Activated CD4-positive, alpha-beta memory T cell treated with anti-CD3 and anti-CD28 coated beads, Interleukin-2, amount 10 ng/mL, durations not matched to agents 7 days and 5 days (primary cell): ENCODE measurements around the gene NKAIN2. TPM values are rescaled to one million over a fixed set of nuclear protein-coding genes. Genes with fewer than 3 reads are reported as not detected.
"Not testable (repeated sequence)": the region's sequence is repeated elsewhere in the genome, so short reads cannot be mapped to it uniquely, and the experiment has no call there.

Experiments
- CTCF ChIA-PET: fragments of 350-600 bp; sonication (Branson Sonifier 250); formaldehyde crosslinking; loops from one replicate; lab custom pipeline; 2021; ENCODE audit warnings: antibody characterized with exemption, inconsistent platforms; lab: Charles Lee
- POLR2A ChIA-PET: fragments of 350-600 bp; sonication (Branson Sonifier 250); formaldehyde crosslinking; loops from one replicate; lab custom pipeline; 2021; ENCODE audit warnings: antibody characterized with exemption; lab: Charles Lee
- DNase-seq: peaks from one replicate; pipeline ENCODE4 v3.0.0-alpha.2; 2020
- H3K27ac Mint-ChIP-seq: one replicate; pipeline ENCODE4 v1.8.0; 2021; ENCODE audit warnings: mild to moderate bottlenecking, mixed read lengths
- H3K27me3 Mint-ChIP-seq: one replicate; pipeline ENCODE4 v1.8.0; 2021; ENCODE audit warnings: mixed read lengths
- H3K36me3 Mint-ChIP-seq: one replicate; pipeline ENCODE4 v1.8.0; 2021; ENCODE audit warnings: low read depth, mixed read lengths
- H3K4me1 Mint-ChIP-seq: one replicate; pipeline ENCODE4 v1.8.0; 2021; ENCODE audit warnings: mixed read lengths
- H3K4me3 Mint-ChIP-seq: one replicate; pipeline ENCODE4 v1.8.0; 2021; ENCODE audit warnings: mild to moderate bottlenecking, mixed read lengths
- H3K9me3 Mint-ChIP-seq: one replicate; pipeline ENCODE4 v1.8.0; 2021; ENCODE audit warnings: mixed read lengths
- total RNA-seq, 2 experiments: library from RNA; stranded (reverse); gene quantifications; one replicate each; pipeline ENCODE4 v1.2.3, GENCODE V29; 2021

Gene NKAIN2
- total RNA-seq, 2 experiments from 2014 or later = not detected

GRCh38 chr6:124203812-124204167 is 400.1 kb downstream of the NKAIN2 start:
- Mint-ChIP-seq H3K36me3 (no peaks in the 10 kb centered on the region), H3K4me1 (no peaks in the 10 kb centered on the region), H3K27me3 (no peaks in the 10 kb centered on the region), H3K9me3 (peaks cover under 1% of the 10 kb centered on the region), H3K4me3 (no peak overlapping the region), H3K27ac (no peak overlapping the region)
- no peak for DNase-seq
- ChIA-PET CTCF (no interaction called here), POLR2A (no interaction called here)

- H3K4me1 Mint-ChIP-seq = no peaks in the 10 kb centered on the region
- no peaks in the 10 kb centered on the region for H3K36me3 Mint-ChIP-seq
- H3K9me3 Mint-ChIP-seq = no peaks in the 10 kb centered on the region
- no peaks in the 10 kb centered on the region for H3K27me3 Mint-ChIP-seq
- no peak for DNase-seq
- ChIA-PET CTCF (no interaction called here), POLR2A (no interaction called here)
- no peak overlapping the region for H3K4me3 Mint-ChIP-seq
- H3K27ac Mint-ChIP-seq = no peak overlapping the region
These were observed 402.3 kb downstream of the NKAIN2 start for GRCh38 chr6:124205921-124206320.

- no peak for DNase-seq
- Mint-ChIP-seq H3K36me3 (no peaks in the 10 kb centered on the region), H3K9me3 (peaks cover 6% of the 10 kb centered on the region), H3K27ac (no peak overlapping the region), H3K4me1 (no peaks in the 10 kb centered on the region), H3K27me3 (no peaks in the 10 kb centered on the region), H3K4me3 (no peak overlapping the region)
- ChIA-PET POLR2A (no interaction called here), CTCF (no interaction called here)
These were observed 420.1 kb downstream of the NKAIN2 start for GRCh38 chr6:124223611-124224345.

DNA sequence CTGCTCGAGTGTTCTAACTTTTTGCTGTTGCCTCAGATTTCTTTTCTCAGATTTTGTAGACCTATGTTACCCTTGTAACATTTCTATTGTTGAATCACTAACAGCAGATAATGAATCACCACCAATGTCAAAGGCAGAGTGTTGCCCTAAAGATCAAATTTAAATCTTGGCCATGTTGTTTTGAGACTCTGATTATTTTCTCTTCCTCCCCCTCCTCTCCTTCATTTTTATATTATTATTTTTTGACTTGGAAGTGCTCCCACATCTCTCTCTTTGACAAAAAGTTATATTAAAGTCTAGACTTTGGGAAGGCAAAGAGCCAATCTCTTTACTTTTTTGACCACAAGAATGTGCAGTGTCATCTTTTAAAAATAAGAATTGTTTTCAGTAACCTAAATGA is 422.7 kb downstream of the NKAIN2 start:
- H3K36me3 Mint-ChIP-seq = no peaks in the 10 kb centered on the region

GRCh38 chr6:124233221-124233620 is 429.6 kb downstream of the NKAIN2 start:
- CTCF ChIA-PET = no interaction called here
- H3K9me3 Mint-ChIP-seq = peaks cover 5% of the 10 kb centered on the region

More for the DNA sequence above, 422.7 kb downstream of the NKAIN2 start:
- Mint-ChIP-seq H3K9me3 (peaks cover 8% of the 10 kb centered on the region), H3K27me3 (no peaks in the 10 kb centered on the region), H3K4me3 (no peak overlapping the region), H3K27ac (no peak overlapping the region), H3K4me1 (no peaks in the 10 kb centered on the region)
- POLR2A ChIA-PET = no interaction called here
- CTCF ChIA-PET = no interaction called here
- no peak for DNase-seq

GRCh38 chr6:124234801-124235200 is 431.1 kb downstream of the NKAIN2 start:
- Mint-ChIP-seq H3K27ac (no peak overlapping the region), H3K36me3 (no peaks in the 10 kb centered on the region), H3K9me3 (peaks cover 6% of the 10 kb centered on the region), H3K4me1 (no peaks in the 10 kb centered on the region), H3K4me3 (no peak overlapping the region), H3K27me3 (no peaks in the 10 kb centered on the region)
- ChIA-PET CTCF (no interaction called here), POLR2A (no interaction called here)
- no peak for DNase-seq

More at GRCh38 chr6:124233221-124233620, 429.6 kb downstream of the NKAIN2 start:
- Mint-ChIP-seq H3K36me3 (no peaks in the 10 kb centered on the region), H3K4me3 (no peak overlapping the region), H3K27me3 (no peaks in the 10 kb centered on the region), H3K4me1 (no peaks in the 10 kb centered on the region), H3K27ac (no peak overlapping the region)
- no peak for DNase-seq
- POLR2A ChIA-PET = no interaction called here

DNA sequence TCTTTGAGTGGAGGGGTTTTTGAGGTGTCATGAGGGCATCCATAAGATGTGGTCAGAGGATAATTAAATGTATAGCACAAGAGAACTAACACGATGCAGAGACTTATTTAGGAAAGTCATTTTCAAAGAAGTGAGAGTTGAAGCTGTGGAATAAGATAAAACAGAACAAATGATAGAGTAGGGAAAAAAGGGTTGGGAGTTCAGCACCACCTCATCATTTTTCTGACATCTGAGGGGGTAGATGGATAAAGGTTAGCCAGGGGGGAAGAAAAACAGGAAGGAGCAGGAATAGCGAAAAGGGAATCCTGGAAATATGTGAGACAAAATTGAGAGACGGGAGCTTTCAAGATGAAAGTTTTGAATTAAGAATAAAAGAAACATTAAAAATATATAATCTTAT is 434.2 kb downstream of the NKAIN2 start:
- ChIA-PET CTCF (interaction anchor here (0.9 kb wide), 1 partner anchor 917 kb away, joined by 4 read pairs; no protein-coding TSS in a partner anchor), POLR2A (no interaction called here)
- Mint-ChIP-seq H3K27me3 (no peaks in the 10 kb centered on the region), H3K4me3 (no peak overlapping the region), H3K36me3 (no peaks in the 10 kb centered on the region), H3K9me3 (peaks cover 3% of the 10 kb centered on the region), H3K4me1 (no peaks in the 10 kb centered on the region), H3K27ac (no peak overlapping the region)
- DNase-seq = no peak

GRCh38 chr6:124238408-124238807 is 434.7 kb downstream of the NKAIN2 start:
- H3K4me1 Mint-ChIP-seq, H3K36me3 Mint-ChIP-seq, H3K27ac Mint-ChIP-seq, H3K27me3 Mint-ChIP-seq, POLR2A ChIA-PET, H3K4me3 Mint-ChIP-seq, DNase-seq, H3K9me3 Mint-ChIP-seq: not testable (repeated sequence)
- CTCF ChIA-PET = interaction anchor here (0.9 kb wide), 1 partner anchor 917 kb away, joined by 4 read pairs; no protein-coding TSS in a partner anchor

DNA sequence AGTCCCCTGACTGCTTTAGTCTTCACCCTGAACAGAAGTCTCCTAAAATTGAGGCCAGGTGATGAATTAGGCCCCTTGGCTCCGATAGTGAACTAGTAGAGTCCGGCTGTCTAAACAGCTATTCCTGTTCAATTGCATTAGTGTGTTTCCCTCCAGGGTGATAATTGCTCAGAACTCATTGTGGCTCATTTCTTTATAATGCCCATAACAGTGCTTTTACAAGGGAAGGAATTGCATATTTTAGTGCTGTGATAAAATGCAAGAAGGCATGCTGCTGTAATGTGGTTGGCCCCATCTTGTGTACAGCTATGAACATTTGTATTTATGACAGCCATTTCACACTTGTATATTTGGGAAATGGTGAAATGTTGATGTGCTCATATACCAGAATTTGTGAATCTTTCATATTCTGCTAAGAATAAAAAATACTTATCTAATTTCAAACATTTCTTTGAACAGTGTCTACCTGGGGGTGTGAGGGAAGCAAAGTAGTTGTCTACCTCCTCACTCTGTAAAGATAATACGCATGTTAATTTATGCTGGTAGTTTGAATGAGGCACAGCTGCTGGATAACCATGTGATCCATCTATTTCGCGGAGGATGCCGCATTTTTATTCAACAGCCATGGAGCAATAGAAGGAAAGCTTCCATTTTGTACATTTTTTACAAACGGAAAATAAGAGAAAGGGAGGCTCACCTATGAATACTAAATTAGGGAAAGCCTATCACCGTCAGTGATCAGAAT is 451.4 kb downstream of the NKAIN2 start:
- no peaks in the 10 kb centered on the region for H3K4me1 Mint-ChIP-seq
- CTCF ChIA-PET = no interaction called here
- no peak overlapping the region for H3K27ac Mint-ChIP-seq
- peaks cover 10% of the 10 kb centered on the region for H3K9me3 Mint-ChIP-seq
- POLR2A ChIA-PET = no interaction called here
- no peak for DNase-seq
- H3K36me3 Mint-ChIP-seq = no peaks in the 10 kb centered on the region
- no peaks in the 10 kb centered on the region for H3K27me3 Mint-ChIP-seq
- no peak overlapping the region for H3K4me3 Mint-ChIP-seq

GRCh38 chr6:124260337-124260736 is 456.7 kb downstream of the NKAIN2 start:
- no peaks in the 10 kb centered on the region for H3K27me3 Mint-ChIP-seq
- no peaks in the 10 kb centered on the region for H3K4me1 Mint-ChIP-seq
- H3K36me3 Mint-ChIP-seq = no peaks in the 10 kb centered on the region
- H3K4me3 Mint-ChIP-seq = no peak overlapping the region
- H3K9me3 Mint-ChIP-seq = peaks cover 8% of the 10 kb centered on the region
- ChIA-PET POLR2A (no interaction called here), CTCF (no interaction called here)
- no peak overlapping the region for H3K27ac Mint-ChIP-seq
- DNase-seq = no peak

GRCh38 chr6:124269733-124270132 is 466.1 kb downstream of the NKAIN2 start:
- no peaks in the 10 kb centered on the region for H3K36me3 Mint-ChIP-seq
- H3K4me1 Mint-ChIP-seq = no peaks in the 10 kb centered on the region
- H3K27me3 Mint-ChIP-seq = no peaks in the 10 kb centered on the region
- peaks cover 7% of the 10 kb centered on the region for H3K9me3 Mint-ChIP-seq
- no peak overlapping the region for H3K4me3 Mint-ChIP-seq
- POLR2A ChIA-PET = no interaction called here
- no peak overlapping the region for H3K27ac Mint-ChIP-seq
- CTCF ChIA-PET = no interaction called here
- no peak for DNase-seq

GRCh38 chr6:124273701-124274100 is 470.0 kb downstream of the NKAIN2 start:
- DNase-seq = no peak
- no peak overlapping the region for H3K4me3 Mint-ChIP-seq
- H3K4me1 Mint-ChIP-seq = no peaks in the 10 kb centered on the region
- H3K27me3 Mint-ChIP-seq = no peaks in the 10 kb centered on the region
- H3K27ac Mint-ChIP-seq = no peak overlapping the region
- ChIA-PET CTCF (no interaction called here), POLR2A (no interaction called here)
- H3K9me3 Mint-ChIP-seq = peaks cover 5% of the 10 kb centered on the region
- H3K36me3 Mint-ChIP-seq = no peaks in the 10 kb centered on the region

- no peak for DNase-seq
- Mint-ChIP-seq H3K27me3 (no peaks in the 10 kb centered on the region), H3K4me1 (no peaks in the 10 kb centered on the region), H3K4me3 (no peak overlapping the region), H3K9me3 (no peaks in the 10 kb centered on the region), H3K27ac (no peak overlapping the region), H3K36me3 (no peaks in the 10 kb centered on the region)
- POLR2A ChIA-PET = no interaction called here
- CTCF ChIA-PET = no interaction called here
These were observed 478.9 kb downstream of the NKAIN2 start for GRCh38 chr6:124282541-124282940.
